Glutamatergic neuron (in vitro differentiated cells): Measurements from ENCODE around the gene VASP. TPM values are rescaled to one million over a fixed set of nuclear protein-coding genes. Genes with fewer than 3 reads are reported as not detected.

ENCODE experiments used
- DNase-seq: peaks from one replicate; pipeline ENCODE4 v3.0.0; 2022
- H3K27ac Mint-ChIP-seq: one replicate; pipeline ENCODE4 v1.8.0; 2020; ENCODE audit warnings: mild to moderate bottlenecking, mixed read lengths, inconsistent platforms; ENCODE audit not compliant: unreplicated experiment
- H3K27me3 Mint-ChIP-seq: one replicate; pipeline ENCODE4 v1.8.0; 2020; ENCODE audit warnings: mild to moderate bottlenecking, moderate library complexity, mixed read lengths, inconsistent platforms; ENCODE audit not compliant: unreplicated experiment
- H3K36me3 Mint-ChIP-seq: one replicate; pipeline ENCODE4 v1.8.0; 2020; ENCODE audit warnings: mild to moderate bottlenecking, mixed read lengths, inconsistent platforms; ENCODE audit not compliant: unreplicated experiment
- H3K4me1 Mint-ChIP-seq: one replicate; pipeline ENCODE4 v1.8.0; 2020; ENCODE audit warnings: mild to moderate bottlenecking, low read depth, mixed read lengths, inconsistent platforms; ENCODE audit not compliant: unreplicated experiment
- H3K4me3 Mint-ChIP-seq: one replicate; pipeline ENCODE4 v1.8.0; 2020; ENCODE audit warnings: mild to moderate bottlenecking, mixed read lengths, inconsistent platforms; ENCODE audit not compliant: unreplicated experiment
- H3K9me3 Mint-ChIP-seq: one replicate; pipeline ENCODE4 v1.8.0; 2020; ENCODE audit warnings: mild to moderate bottlenecking, moderate library complexity, mixed read lengths, inconsistent platforms; ENCODE audit not compliant: unreplicated experiment
- total RNA-seq: library from RNA; stranded (reverse); fragmentation: NEBNext Ultra II Directional; extraction: Animal tissue kit (Norgen Biotek cat#: 25700); gene quantifications from one replicate; pipeline ENCODE4 v1.2.1, GENCODE V29; 2021; ENCODE audit not compliant: unreplicated experiment
- TF ChIP-seq, protein P1 (sequence below): fragments of 200-600 bp; sonication (generic); IDR thresholded peaks from one replicate; pipeline ENCODE4 v1.5.0; 2021; ENCODE audit not compliant: partially characterized antibody, unreplicated experiment

Gene VASP
- total RNA-seq, 1 donor from 2014 or later, result 73.6 TPM

DNA sequence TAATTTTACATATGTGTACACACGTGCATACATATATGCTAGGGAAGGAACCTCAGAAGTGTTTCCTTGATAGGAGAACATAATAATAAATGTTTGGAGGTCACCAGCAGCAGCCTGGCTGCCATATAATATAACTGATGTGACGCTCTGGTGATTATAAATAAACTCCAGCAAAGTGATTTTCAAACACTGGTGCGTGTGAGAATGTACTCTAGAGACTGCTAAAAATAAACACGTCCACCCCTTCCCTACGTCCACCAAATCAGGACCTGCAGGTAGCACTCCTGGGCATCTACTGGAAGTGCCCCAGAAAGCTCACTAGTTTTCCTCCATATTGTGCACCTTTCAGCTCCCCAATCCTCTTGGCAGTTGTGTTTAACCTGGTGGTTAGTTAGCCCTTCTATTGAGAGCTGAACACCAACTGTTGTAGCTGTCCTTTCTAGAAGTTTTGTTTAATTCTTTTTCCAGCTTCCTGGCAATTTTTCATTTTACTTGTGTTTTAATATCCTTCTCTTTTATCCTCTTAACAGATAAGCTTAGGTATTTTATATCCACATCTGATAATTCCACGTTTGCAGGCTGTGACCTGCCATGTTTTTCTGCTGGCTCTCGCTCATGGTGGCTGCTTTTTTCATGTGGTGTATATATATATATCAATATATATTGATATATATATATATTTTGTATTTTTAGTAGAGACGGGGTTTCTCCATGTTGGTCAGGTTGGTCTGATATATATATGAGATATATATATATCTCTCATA lies 64.4 kb downstream of the VASP start:
- Mint-ChIP-seq H3K4me3 (no peak overlapping the region), H3K27me3 (peaks cover 3% of the 10 kb centered on the region), H3K36me3 (no peaks in the 10 kb centered on the region), H3K27ac (no peak overlapping the region), H3K4me1 (no peaks in the 10 kb centered on the region), H3K9me3 (peaks cover 3% of the 10 kb centered on the region)
- TF ChIP-seq, protein P1, sequence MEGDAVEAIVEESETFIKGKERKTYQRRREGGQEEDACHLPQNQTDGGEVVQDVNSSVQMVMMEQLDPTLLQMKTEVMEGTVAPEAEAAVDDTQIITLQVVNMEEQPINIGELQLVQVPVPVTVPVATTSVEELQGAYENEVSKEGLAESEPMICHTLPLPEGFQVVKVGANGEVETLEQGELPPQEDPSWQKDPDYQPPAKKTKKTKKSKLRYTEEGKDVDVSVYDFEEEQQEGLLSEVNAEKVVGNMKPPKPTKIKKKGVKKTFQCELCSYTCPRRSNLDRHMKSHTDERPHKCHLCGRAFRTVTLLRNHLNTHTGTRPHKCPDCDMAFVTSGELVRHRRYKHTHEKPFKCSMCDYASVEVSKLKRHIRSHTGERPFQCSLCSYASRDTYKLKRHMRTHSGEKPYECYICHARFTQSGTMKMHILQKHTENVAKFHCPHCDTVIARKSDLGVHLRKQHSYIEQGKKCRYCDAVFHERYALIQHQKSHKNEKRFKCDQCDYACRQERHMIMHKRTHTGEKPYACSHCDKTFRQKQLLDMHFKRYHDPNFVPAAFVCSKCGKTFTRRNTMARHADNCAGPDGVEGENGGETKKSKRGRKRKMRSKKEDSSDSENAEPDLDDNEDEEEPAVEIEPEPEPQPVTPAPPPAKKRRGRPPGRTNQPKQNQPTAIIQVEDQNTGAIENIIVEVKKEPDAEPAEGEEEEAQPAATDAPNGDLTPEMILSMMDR, result no peak
- no peak for DNase-seq

DNA sequence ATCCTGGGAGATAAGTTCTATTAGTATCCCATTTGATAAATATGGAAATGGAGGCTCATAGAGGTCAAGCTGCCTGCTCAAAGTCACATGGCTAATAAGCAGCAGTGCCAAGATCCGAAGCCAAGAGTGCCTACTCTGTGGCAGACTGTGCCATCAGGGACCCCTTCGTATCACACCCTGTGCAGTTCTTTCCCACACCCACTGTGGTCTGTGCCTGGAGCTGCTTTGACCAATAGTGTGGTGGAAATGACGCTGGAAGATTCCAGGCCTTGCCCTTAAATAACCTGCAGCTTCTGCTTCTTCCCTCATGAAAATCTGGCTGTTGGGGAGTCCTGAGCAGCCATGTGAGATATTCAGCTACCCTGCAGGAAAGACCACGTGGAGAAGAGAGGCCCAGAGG lies 67.2 kb downstream of the VASP start:
- peaks cover 6% of the 10 kb centered on the region for H3K9me3 Mint-ChIP-seq
- TF ChIP-seq, protein P1, result no peak

DNA sequence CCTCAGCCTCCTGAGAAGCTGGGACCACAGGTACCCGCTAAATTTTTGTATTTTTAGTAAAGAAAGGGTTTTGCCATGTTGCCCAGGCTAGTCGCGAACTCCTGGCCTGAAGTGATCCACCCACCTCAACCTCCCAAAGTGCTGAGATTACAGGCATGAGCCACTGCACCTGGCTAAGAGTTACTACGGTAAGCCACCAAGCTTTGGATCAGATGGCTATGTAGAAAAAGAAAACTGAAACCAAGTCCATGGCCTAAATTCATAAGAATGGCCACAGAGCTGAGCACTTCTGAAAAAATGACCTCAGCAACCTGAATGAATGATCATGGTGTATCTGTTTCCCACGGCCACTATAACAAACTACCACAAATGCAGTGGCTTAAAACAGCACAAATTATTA lies 67.9 kb downstream of the VASP start:
- H3K36me3 Mint-ChIP-seq, result no peaks in the 10 kb centered on the region
- H3K4me1 Mint-ChIP-seq, result peaks cover 5% of the 10 kb centered on the region
- peaks cover 3% of the 10 kb centered on the region for H3K27me3 Mint-ChIP-seq
- TF ChIP-seq, protein P1, result no peak
- DNase-seq, result no peak
- no peak overlapping the region for H3K27ac Mint-ChIP-seq
- peaks cover 4% of the 10 kb centered on the region for H3K9me3 Mint-ChIP-seq
- H3K4me3 Mint-ChIP-seq, result no peak overlapping the region

More for the DNA sequence above, 67.2 kb downstream of the VASP start:
- H3K27ac Mint-ChIP-seq, result no peak overlapping the region
- no peak for DNase-seq
- peaks cover 3% of the 10 kb centered on the region for H3K27me3 Mint-ChIP-seq
- no peaks in the 10 kb centered on the region for H3K36me3 Mint-ChIP-seq
- H3K4me3 Mint-ChIP-seq, result no peak overlapping the region
- H3K4me1 Mint-ChIP-seq, result peaks cover 5% of the 10 kb centered on the region

Other genes with a start within 250 kb of the VASP start
- gene CKM, start 184.6 kb upstream of the VASP start, total RNA-seq, result 0.42 TPM
- not detected for gene KLC3, start 166.7 kb upstream of the VASP start, total RNA-seq
- 52.9 TPM for gene ERCC2, start 136.9 kb upstream of the VASP start, total RNA-seq
- 0.93 TPM for gene PPP1R13L, start 102.4 kb upstream of the VASP start, total RNA-seq
- gene POLR1G, start 100.8 kb upstream of the VASP start, total RNA-seq, result 4.3 TPM
- 65.7 TPM for gene ERCC1, start 83.6 kb upstream of the VASP start, total RNA-seq
- gene FOSB, start 39.5 kb upstream of the VASP start, total RNA-seq, result not detected
- gene RTN2, start 10.4 kb upstream of the VASP start, total RNA-seq, result 179 TPM
- gene PPM1N, start 9.0 kb upstream of the VASP start, total RNA-seq, result 6.6 TPM
- 10.5 TPM for gene OPA3, start 77.3 kb downstream of the VASP start, total RNA-seq
- not detected for gene GPR4, start 94.7 kb downstream of the VASP start, total RNA-seq
- 53.2 TPM for gene EML2, start 131.9 kb downstream of the VASP start, total RNA-seq
- gene GIPR, start 160.7 kb downstream of the VASP start, total RNA-seq, result 36.4 TPM
- gene SNRPD2, start 184.5 kb downstream of the VASP start, total RNA-seq, result 264 TPM
- 2.6 TPM for gene QPCTL, start 185.2 kb downstream of the VASP start, total RNA-seq
- gene FBXO46, start 223.4 kb downstream of the VASP start, total RNA-seq, result 20.4 TPM
- not detected for gene MEIOSIN, start 226.0 kb downstream of the VASP start, total RNA-seq